Thyroid gland (tissue), 4 donors: Measurements from ENCODE around the gene NACA2.

Experiments
- CTCF ChIP-seq, 6 experiments: fragments of 200-600 bp in 3 of 6; fragments of 450-650 bp in 3 of 6; sonication (generic) in 3 of 6; IDR thresholded peaks; one replicate each; pipeline ENCODE4 v1.5.1; 2016 to 2019; ENCODE audit warnings: antibody characterized with exemption in 6 of 6, mild to moderate bottlenecking in 2 of 6, inconsistent platforms in 1 of 6, moderate library complexity in 1 of 6
- POLR2A ChIP-seq, 2 donors: fragments of 450-650 bp; IDR thresholded peaks; one replicate each; pipeline ENCODE4 v1.6.1; 2017; ENCODE audit warnings: antibody characterized with exemption in 2 of 2, mild to moderate bottlenecking in 2 of 2, moderate library complexity in 1 of 2

DNA sequence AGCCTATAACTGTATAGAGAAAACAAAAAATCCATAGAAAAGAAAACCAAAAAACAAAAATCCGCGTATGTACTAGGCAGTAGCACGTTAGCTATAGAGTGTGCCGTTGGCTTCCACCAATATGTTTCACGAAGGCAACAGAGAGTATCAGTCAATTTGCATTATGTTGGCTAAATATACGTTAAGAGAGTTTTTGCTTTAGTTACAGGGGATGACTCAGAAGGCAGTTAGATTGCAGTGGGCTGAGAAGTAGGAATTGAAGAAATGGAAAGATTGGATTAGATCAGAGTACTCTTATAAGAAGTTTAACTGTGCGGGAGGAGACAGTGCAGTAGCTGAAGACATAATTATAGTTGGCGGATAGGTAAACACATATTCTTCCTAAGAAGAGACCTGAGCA is 911 bp upstream of the NACA2 start:
- TF ChIP-seq CTCF (IDR thresholded peaks at IDR 0.05) (no peak), POLR2A (IDR thresholded peaks at IDR 0.05) (no peak)
